Panc1 (cell line): Measurements from ENCODE around the gene CRMP1. TPM values are rescaled to one million over a fixed set of nuclear protein-coding genes. Genes with fewer than 3 reads are reported as not detected.
A peak's percentile ranks its signal among the peaks of the same experiment; 100 is the strongest.

Experiments
- ATAC-seq: fragments of 200-7000 bp; cut with Tn5 transposase; 2 replicates; pipeline ENCODE4 v1.9.1; 2020; ENCODE audit warnings: mild to moderate bottlenecking, moderate library complexity
- BruUV-seq: library from RNA; stranded (reverse); fragments of 400-500 nt; replicated peaks from 2 replicates; lab custom pipeline; 2021; lab: Mats Ljungman, UMichigan
- CTCF ChIA-PET: fragments of 300-600 bp; sonication (Branson Sonifier 250); formaldehyde crosslinking; loops from one replicate; lab custom pipeline; 2022; ENCODE audit warnings: antibody characterized with exemption; lab: Charles Lee
- POLR2A ChIA-PET: fragments of 300-600 bp; sonication (Branson Sonifier 250); formaldehyde crosslinking; loops from one replicate; lab custom pipeline; 2022; ENCODE audit warnings: antibody characterized with exemption; lab: Charles Lee
- DNase-seq: peaks from one replicate; pipeline ENCODE4 v3.0.0-alpha.2; 2010; ENCODE audit warnings: low read depth, low spot score
- H3K27ac ChIP-seq: 2 replicates; pipeline ENCODE4 v1.5.1; 2011; ENCODE audit warnings: mild to moderate bottlenecking, low read length, inconsistent platforms
- H3K27me3 ChIP-seq: fragments of 200-500 bp; sonication (Bioruptor generic); 2 replicates; pipeline ENCODE4 v1.6.0; 2014; ENCODE audit warnings: low read length, inconsistent platforms; ENCODE audit not compliant: control insufficient read depth, insufficient read depth
- H3K36me3 ChIP-seq: fragments of 200-500 bp; sonication (Bioruptor generic); 2 replicates; pipeline ENCODE4 v1.5.1; 2014; ENCODE audit warnings: inconsistent platforms, mild to moderate bottlenecking, low read length, moderate library complexity; ENCODE audit not compliant: control insufficient read depth, insufficient read depth
- H3K4me1 ChIP-seq: 2 replicates; pipeline ENCODE4 v1.5.1; 2011; ENCODE audit warnings: inconsistent platforms, mild to moderate bottlenecking, low read length, moderate library complexity; ENCODE audit not compliant: control insufficient read depth, insufficient read depth
- H3K4me3 ChIP-seq, 2 experiments: 2 replicates each; pipeline ENCODE4 v1.5.1; 2011 to 2012; ENCODE audit warnings: low read depth in 2 of 2, low read length in 2 of 2, mild to moderate bottlenecking in 2 of 2, inconsistent platforms in 1 of 2, moderate library complexity in 1 of 2
- H3K9me3 ChIP-seq: fragments of 200-500 bp; sonication (Bioruptor generic); 2 replicates; pipeline ENCODE4 v1.5.1; 2014; ENCODE audit warnings: low read depth, mild to moderate bottlenecking, inconsistent platforms, low read length, moderate library complexity; ENCODE audit not compliant: control insufficient read depth, insufficient read depth
- CTCF ChIP-seq: fragments of 450-650 bp; IDR thresholded peaks from 2 replicates; pipeline ENCODE4 v1.5.1; 2017; ENCODE audit warnings: mild to moderate bottlenecking
- POLR2AphosphoS5 ChIP-seq: IDR thresholded peaks from 2 replicates; pipeline ENCODE4 v1.6.1; 2012; ENCODE audit warnings: mild to moderate bottlenecking, low read depth, low read length, moderate library complexity
- REST ChIP-seq, 2 experiments: IDR thresholded peaks; 2 replicates each; pipeline ENCODE4 v1.6.1; 2011 to 2012; ENCODE audit warnings: low read depth in 2 of 2, control low read depth in 1 of 2, low read length in 1 of 2, mild to moderate bottlenecking in 1 of 2, moderate library complexity in 1 of 2; ENCODE audit not compliant: insufficient read depth in 1 of 2
- SIN3A ChIP-seq: IDR thresholded peaks from 2 replicates; pipeline ENCODE4 v1.6.1; 2012; ENCODE audit warnings: low read depth, mild to moderate bottlenecking, low read length, moderate library complexity, borderline replicate concordance; ENCODE audit not compliant: insufficient read depth
- TCF7L2 ChIP-seq: IDR thresholded peaks from 2 replicates; pipeline ENCODE4 v1.6.1; 2011; ENCODE audit warnings: mild to moderate bottlenecking, low read depth, low read length, inconsistent platforms
- in situ Hi-C: cut with HindIII; loops from 2 replicates; pipeline ENCODE4 v1.10.0; 2016; ENCODE audit warnings: low sequenced_read_pairs, low pct_unique_long_range_greater_than_20kb
- intact Hi-C: fragments of 100-400 bp; cut with micrococcal nuclease; formaldehyde crosslinking; loops from one replicate; pipeline ENCODE4 v1.10.0; 2022; ENCODE audit not compliant: unreplicated experiment
- total RNA-seq: library from RNA; stranded (reverse); gene quantifications from one replicate; pipeline ENCODE4 v1.2.1, GENCODE V29; 2021; ENCODE audit not compliant: unreplicated experiment

Gene CRMP1
- total RNA-seq, 1 experiment from 2014 or later, result 0.28 TPM

- no peaks in the 10 kb centered on the region for H3K4me1 ChIP-seq
- H3K9me3 ChIP-seq, result no peaks in the 10 kb centered on the region
- no peak overlapping the region for H3K27ac ChIP-seq
- in situ Hi-C loops (no loop called here), intact Hi-C loops (loop anchor here (5.0 kb wide), 1 partner anchor 738 kb away; the partner anchor contains the start of gene STK32B)
- TF ChIP-seq REST (IDR thresholded peaks at IDR 0.05; ENCODE audit: insufficient read depth in 1 of 2, low read depth in 2 of 2, low read length in 1 of 2) (no peak), CTCF (peak; percentile 54)
- ChIA-PET CTCF (interaction anchor here (0.6 kb wide), 1 partner anchor 798 kb away, joined by 4 read pairs; no protein-coding TSS in a partner anchor), POLR2A (no interaction called here)
- DNase-seq (no peak), ATAC-seq (no peak)
- no TSS peak for BruUV-seq
- H3K27me3 ChIP-seq, result no peaks in the 10 kb centered on the region
- H3K36me3 ChIP-seq, result no peaks in the 10 kb centered on the region
- no peak overlapping the region for H3K4me3 ChIP-seq
These were observed 102.4 kb downstream of the CRMP1 start for GRCh38 chr4:5790546-5790857.

GRCh38 chr4:5789141-5789540 is 103.7 kb downstream of the CRMP1 start:
- Histone ChIP-seq H3K4me1 (no peaks in the 10 kb centered on the region), H3K36me3 (no peaks in the 10 kb centered on the region), H3K27me3 (no peaks in the 10 kb centered on the region), H3K27ac (no peak overlapping the region), H3K4me3 (no peak overlapping the region), H3K9me3 (no peaks in the 10 kb centered on the region)
- ATAC-seq (no peak), DNase-seq (no peak)
- ChIA-PET CTCF (no interaction called here), POLR2A (no interaction called here)
- no TSS peak for BruUV-seq
- intact Hi-C loops (no loop called here), in situ Hi-C loops (no loop called here)
- TF ChIP-seq CTCF (no peak), REST (IDR thresholded peaks at IDR 0.05; ENCODE audit: insufficient read depth in 1 of 2, low read depth in 2 of 2, low read length in 1 of 2) (no peak), TCF7L2 (no peak), SIN3A (no peak), POLR2AphosphoS5 (no peak)
